HUDEP-2 (cell line): Measurements from ENCODE around the gene APBA2.
A peak's percentile ranks its signal among the peaks of the same experiment; 100 is the strongest.

Experiments
- DNase-seq, 76 experiments: peaks; one replicate each; lab custom pipeline; 2025; ENCODE audit not compliant: unreplicated experiment in 76 of 76; lab: John Stamatoyannopoulos, UW

APBA2 gene

GRCh38 chr15:28895146-28895545, 9.4 kb downstream of the APBA2 start:
- DNase-seq, result no peak

DNA sequence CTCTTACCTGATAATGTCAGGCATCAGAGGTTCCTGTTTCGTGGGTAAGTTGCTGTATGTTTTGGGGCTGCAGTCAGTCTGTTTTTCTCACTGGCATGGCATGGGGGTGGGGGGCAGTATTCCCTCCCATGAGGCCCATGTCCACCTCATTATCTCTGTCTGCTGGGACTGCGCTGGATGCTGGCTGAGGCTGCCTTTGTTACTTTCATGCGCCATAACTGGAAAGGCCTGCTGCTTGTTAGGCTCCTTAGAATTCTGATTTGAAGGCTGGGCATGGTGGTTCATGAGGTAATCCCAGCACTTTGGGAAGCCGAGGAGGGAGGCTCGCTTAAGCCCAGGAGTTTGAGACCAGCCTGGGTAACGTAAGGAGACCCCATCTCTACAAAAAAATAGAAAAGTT, 9.8 kb downstream of the APBA2 start:
- DNase-seq, result no peak

- no peak for DNase-seq
Observed at GRCh38 chr15:28896951-28897350, 11.2 kb downstream of the APBA2 start.

DNA sequence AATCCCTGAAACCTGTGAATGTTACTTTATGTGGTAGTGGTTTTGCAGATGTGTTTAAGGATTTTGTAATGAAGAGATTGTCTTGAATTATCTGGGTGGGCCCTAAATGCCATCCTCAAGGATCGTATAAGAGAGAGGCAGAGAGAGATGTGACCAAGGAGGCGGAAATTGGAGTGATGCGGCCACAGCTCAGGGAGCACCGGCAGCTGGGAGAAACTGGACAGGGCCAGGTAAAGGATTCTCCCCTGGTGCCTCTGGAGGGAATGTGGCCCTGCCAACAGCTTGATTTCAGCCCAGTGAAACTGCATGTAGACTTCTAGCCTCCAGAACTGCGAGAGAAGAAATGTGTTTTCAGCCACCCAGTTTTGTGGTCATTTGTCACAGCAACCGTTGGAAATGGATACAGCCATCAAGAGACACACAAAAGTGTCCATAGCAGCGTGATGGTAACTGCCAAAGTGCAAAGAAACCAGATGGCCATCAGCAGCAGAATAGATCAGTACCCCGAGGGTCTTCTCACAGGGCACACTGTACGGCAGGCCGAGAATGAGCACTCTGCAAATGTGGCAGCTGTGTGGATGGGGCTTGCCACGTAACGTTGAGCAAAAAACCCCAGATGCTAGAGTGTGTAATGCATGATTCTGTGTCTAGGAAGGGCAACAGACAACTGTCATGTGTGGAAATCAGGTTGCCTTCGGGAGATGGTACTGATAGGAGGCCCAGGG, 12.2 kb downstream of the APBA2 start:
- DNase-seq, result no peak

- DNase-seq, result no peak
Observed at GRCh38 chr15:28899061-28899738, 13.4 kb downstream of the APBA2 start.

DNA sequence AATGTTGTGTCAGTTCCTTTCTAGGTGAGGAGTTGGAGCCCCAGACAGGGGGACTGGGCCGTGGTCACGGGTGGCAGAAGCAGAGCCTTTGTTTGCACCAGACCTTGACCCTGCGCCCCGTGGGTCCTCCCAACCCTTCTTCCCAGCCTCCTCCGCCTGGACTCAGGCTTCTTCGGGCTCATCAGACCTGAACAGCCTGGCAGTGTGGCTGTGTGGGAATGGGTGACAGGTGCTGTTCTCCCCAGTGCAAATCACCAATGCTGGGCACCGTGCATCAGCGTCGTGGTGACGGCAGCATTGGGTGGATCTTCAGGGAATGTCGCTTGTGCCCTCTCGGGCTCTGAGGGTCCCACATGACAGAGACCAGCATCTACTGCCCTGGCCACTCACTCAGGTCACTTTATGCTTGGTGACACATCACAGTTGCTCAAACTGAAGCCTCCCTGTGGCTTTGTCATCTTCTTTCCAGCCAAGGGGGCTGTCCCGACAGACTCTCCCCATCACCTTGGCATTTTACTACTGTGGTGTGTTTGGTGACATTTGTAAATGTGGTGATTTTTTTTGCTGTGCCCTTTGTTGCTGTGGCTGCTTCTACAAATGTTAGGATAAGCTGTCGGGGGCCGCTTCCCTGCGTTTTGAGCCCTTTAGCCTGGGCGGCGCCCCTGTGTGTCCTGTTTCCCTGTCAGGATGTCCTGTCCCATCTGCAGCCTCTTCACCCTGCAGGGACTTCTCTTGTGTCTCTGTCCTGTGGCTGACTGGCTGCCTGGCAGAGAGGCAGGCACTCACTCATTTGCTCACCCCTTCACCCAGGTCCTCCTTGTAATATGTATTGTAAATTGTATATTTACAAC, 14.5 kb downstream of the APBA2 start:
- no peak for DNase-seq

- no peak for DNase-seq
Observed at GRCh38 chr15:28900892-28901586, 15.3 kb downstream of the APBA2 start.

- no peak for DNase-seq
Observed at GRCh38 chr15:28901587-28901980, 15.8 kb downstream of the APBA2 start.

GRCh38 chr15:28901987-28902745, 16.4 kb downstream of the APBA2 start:
- DNase-seq, result peak in 3 of 76 experiments; percentile 1 to 5 (median 4)

DNA sequence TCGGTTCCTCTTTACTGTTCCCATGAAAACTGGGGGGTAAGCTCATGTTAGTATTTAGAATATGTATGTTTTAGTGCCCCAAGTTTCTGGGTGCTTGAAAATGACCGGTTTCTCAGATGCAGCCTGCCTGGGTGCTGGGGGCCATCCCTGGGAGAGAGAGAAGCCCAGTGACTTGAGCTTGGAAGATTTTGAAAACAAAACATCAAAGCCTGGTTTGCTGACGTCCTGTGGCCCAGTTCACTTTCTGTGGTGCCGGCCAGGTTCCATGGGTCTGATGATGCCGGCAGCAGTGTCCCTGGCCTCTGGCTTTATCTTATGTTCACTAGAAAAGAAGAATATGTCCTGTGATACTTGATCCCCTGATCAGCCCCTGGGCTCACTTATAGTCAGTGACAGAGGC, 17.1 kb downstream of the APBA2 start:
- no peak for DNase-seq

DNA sequence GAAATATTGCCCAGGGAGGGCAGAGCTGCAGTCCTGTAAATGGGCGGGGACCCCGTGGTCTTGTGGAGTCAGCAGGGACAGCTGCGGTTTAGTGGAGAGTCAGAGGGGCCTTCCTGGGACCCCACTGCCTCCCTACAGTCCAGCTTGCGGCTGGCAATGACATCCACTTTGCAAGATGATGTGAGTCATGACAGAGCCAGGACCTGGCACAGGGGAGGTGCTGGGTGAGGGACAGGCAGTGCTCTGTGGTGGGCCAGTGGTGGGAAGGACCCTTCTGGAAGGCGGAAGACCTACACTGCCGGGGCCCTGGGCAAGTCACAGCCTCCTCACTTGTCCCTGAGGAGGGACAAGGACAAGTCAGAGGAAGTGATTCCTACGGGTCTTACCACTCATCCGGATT, 17.8 kb downstream of the APBA2 start:
- no peak for DNase-seq

- DNase-seq, result no peak
Observed at GRCh38 chr15:28904003-28904402, 18.2 kb downstream of the APBA2 start.

DNA sequence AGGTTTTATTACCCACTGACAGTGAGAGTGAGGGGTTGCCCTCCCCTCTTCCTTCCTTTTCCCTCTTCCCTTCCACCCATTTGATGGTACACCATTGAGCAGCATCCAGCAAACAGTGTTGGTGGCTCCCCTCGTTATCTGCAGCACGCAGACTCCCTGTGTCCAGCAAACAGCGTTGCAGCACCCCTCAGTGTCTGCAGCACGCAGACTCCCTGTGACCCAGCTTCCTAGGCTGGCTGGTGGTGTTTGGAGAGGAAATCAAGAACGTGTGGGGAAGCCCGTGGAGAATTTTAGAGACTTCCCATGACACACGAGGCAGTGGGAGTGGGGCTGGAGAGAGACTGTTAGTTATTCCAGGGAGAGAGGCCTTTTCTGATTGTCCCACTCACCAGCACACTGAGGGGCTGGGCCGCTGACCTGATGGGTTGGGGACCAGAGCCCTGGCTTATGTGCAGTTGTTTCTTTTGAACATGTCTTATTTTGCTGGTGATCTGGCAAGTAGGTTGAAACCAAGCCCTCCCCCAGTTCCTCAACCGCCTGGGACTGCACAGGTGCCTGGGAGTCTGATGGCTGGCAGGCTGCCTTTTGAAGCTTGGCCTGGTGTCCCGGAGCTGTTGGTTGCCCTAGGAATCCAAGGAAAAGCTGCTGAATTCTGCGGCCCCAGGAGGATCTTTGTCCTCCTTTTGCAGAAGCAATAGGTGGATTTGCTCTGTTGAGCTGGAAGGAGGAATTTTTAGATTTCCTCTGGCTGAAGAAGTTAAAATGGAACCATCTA, 19.0 kb downstream of the APBA2 start:
- peak in 1 of 76 experiments; percentile 3 for DNase-seq

DNA sequence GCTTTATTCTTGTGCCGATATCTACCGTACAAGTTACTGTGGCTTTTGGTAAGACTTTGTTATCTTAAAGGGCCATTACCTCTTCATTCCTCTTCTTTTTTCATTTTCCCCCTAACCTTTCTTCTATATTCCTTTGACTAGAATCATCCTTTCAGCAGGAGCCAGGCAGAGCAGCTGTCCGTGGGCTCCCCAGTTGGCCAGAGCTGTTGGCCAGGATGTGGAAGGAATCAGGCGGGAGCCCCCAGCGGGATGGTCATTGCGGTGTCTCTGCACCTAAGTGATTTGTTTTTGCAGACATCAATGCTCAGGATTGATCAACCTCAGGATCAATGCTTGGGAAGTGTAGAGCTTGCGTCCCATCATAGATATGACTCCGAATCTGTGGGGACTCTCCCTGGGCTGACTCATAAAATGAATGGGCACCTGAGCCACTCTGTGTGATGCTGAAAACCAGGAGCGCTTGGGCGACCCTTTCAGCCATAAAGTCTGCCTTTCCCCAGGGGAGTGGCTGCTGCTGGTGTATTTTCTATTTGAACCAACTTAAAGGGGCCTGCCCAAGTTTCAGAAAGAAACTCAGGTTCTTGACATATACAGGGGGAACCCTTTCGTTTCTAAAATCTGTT, 21.7 kb downstream of the APBA2 start:
- no peak for DNase-seq

GRCh38 chr15:28909958-28910500, 24.3 kb downstream of the APBA2 start:
- no peak for DNase-seq

DNA sequence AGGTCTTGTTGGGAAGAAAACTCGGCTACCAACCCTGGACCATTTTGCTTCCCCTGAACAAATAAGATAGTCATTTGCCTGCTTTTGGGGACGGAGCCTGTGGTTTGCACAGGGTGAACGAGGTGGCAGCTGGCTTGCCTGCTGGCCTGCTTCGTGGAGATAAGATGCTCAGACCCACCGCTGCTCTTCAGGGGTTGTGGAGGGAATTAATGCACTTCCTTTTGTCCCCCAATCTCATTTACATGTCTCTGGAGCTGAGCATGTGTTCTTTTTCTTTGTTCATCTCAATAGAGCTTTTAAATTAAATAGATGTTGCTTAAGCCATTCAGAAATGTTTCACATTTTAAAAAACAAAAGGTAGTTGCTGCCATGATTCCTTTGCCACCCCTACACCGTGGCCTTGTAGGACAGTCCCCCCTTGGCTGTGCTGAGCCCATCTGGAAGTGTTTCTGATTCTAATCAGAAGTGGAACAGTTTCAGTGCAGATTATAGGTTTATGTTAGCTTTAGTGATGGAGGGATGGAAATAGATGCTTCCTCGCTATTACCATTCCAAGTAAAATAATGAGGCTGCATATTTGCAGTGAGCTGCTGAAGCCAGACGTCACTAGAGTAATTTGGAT, 25.6 kb downstream of the APBA2 start:
- DNase-seq, result peak in 13 of 76 experiments; percentile 3 to 39 (median 10)

GRCh38 chr15:28912422-28912821, 26.6 kb downstream of the APBA2 start:
- DNase-seq, result no peak

- no peak for DNase-seq
Observed at GRCh38 chr15:28913171-28913765, 27.5 kb downstream of the APBA2 start.
